ENCODE results near the gene TTLL11. TPM values are rescaled to one million over a fixed set of nuclear protein-coding genes. Genes with fewer than 3 reads are reported as not detected.

Gene TTLL11
- total RNA-seq, 6 donors from 2014 or later = 6.8 to 18.9 (median 12.9) TPM

DNA sequence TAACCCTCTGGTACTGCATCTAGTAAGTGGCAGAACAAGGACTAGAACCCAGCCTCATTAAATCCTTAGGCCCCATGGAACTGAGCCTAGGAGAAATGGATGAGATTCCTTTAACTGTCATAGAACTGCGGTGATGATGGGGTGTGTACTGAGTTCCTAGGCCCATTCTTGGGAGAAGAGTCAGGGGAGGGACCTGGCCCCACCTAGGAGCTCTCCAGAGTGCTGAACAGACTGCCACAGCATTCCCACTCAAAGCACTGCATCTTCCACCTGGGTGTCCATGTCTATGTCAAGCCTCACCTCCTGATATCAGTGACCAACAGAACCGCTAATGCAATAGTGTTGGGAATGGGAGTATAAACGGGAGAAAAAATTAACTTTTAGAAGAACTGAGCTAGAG lies 36.6 kb downstream of the TTLL11 start:
- ATAC-seq (ENCODE audit: low FRiP score in 2 of 2) (no peak), DNase-seq (no peak)
- TF ChIP-seq POLR2AphosphoS5 (IDR thresholded peaks at IDR 0.05) = no peak
- no peak for TF ChIP-seq POLR2A (IDR thresholded peaks at IDR 0.05)
- no peak for TF ChIP-seq EP300 (IDR thresholded peaks at IDR 0.05)
- no peak for TF ChIP-seq CTCF (IDR thresholded peaks at IDR 0.05)
- Histone ChIP-seq H3K4me1 (no peaks in the 10 kb centered on the region), H3K36me3 (no peaks in the 10 kb centered on the region), H3K27ac (no peak overlapping the region), H3K27me3 (no peaks in the 10 kb centered on the region), H3K9me3 (no peaks in the 10 kb centered on the region), H3K4me3 (no peak overlapping the region)
- WGBS, 2 donors = 82 to 85% methylated on average over 3 of the region's 3 CpGs

DNA sequence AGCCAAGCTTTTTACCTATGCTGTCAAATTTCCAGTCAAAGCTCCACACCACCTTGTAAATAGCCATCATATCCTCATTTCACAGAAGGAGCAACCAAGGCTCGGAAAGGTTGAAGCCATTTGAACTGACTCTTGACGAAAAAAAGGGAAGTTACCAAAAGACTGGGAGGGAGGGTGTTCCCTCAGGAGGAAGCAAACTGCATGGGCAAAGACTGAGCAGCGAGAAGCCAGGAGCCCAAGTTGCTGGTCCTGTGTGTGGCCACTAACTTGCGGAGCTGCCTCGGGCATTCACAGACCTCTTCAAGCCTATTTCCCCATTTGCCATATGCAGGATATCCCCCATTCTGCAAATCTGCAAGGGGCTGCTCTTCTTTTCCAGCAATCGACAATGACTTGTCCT lies 37.4 kb downstream of the TTLL11 start:
- ATAC-seq (ENCODE audit: low FRiP score in 2 of 2) (no peak), DNase-seq (no peak)
- H3K4me3 ChIP-seq = no peak overlapping the region
- no peaks in the 10 kb centered on the region for H3K9me3 ChIP-seq
- no peak overlapping the region for H3K27ac ChIP-seq
- no peaks in the 10 kb centered on the region for H3K27me3 ChIP-seq
- H3K36me3 ChIP-seq = no peaks in the 10 kb centered on the region
- H3K4me1 ChIP-seq = no peaks in the 10 kb centered on the region
- TF ChIP-seq POLR2AphosphoS5 (IDR thresholded peaks at IDR 0.05) = no peak
- no peak for TF ChIP-seq POLR2A (IDR thresholded peaks at IDR 0.05)
- TF ChIP-seq CTCF (IDR thresholded peaks at IDR 0.05) = no peak
- no peak for TF ChIP-seq EP300 (IDR thresholded peaks at IDR 0.05)
- 69 to 86% methylated on average over 6 of the region's 6 CpGs for WGBS, 2 donors

DNA sequence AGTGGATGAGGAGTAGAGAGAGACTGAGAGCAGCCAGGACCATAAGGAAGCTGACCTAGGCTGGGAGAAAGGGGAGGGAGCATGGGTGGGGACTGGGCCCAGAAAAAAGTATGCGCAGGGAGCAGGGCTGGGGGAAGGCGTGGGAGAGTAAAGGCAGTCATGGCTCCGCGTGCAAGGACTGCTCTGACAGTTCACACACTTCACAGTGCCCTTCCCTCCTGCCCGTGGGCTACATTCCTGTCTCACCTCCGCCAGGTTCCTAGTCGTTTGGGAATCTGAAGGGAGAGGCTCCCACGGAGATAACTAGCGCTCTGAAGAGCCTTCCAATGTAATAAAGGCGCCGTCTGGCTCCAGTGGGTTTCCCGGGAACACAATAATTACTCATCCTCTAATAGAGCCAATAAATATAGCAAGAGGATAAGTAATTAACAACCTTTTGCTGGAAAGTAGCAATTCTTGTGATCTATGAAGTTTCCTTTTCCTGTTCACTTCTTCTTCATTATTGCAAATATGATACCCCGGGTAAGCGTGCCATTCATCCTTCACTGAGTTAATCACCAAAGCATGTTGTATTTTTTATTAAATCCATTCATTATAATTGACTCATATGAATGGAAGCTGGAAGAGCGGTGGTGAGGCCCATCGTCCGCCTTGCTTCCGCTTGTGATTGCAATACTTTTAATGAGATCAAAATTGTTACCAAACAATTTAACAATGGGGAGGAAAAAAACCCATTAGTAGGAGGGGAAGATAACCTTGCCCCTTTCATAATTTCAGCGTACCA lies 39.3 kb downstream of the TTLL11 start:
- 87 to 89% methylated on average over 19 of the region's 19 CpGs for WGBS, 2 donors
- H3K9me3 ChIP-seq = no peaks in the 10 kb centered on the region
- no peak for ATAC-seq (ENCODE audit: low FRiP score in 2 of 2)
- H3K27ac ChIP-seq = no peak overlapping the region
- H3K27me3 ChIP-seq = no peaks in the 10 kb centered on the region
- H3K36me3 ChIP-seq = no peaks in the 10 kb centered on the region
- DNase-seq = no peak
- no peak overlapping the region for H3K4me3 ChIP-seq
- H3K4me1 ChIP-seq = no peaks in the 10 kb centered on the region
- TF ChIP-seq POLR2AphosphoS5 (IDR thresholded peaks at IDR 0.05) (no peak), EP300 (IDR thresholded peaks at IDR 0.05) (no peak), POLR2A (IDR thresholded peaks at IDR 0.05) (no peak), CTCF (IDR thresholded peaks at IDR 0.05) (no peak)

GRCh38 chr9:122053064-122053463 lies 40.0 kb downstream of the TTLL11 start:
- Histone ChIP-seq H3K27ac (no peak overlapping the region), H3K4me1 (no peaks in the 10 kb centered on the region), H3K9me3 (no peaks in the 10 kb centered on the region), H3K36me3 (no peaks in the 10 kb centered on the region), H3K4me3 (no peak overlapping the region), H3K27me3 (no peaks in the 10 kb centered on the region)
- no peak for TF ChIP-seq CTCF (IDR thresholded peaks at IDR 0.05)
- TF ChIP-seq POLR2AphosphoS5 (IDR thresholded peaks at IDR 0.05) = no peak
- TF ChIP-seq EP300 (IDR thresholded peaks at IDR 0.05) = no peak
- TF ChIP-seq POLR2A (IDR thresholded peaks at IDR 0.05) = no peak
- ATAC-seq (ENCODE audit: low FRiP score in 2 of 2) = peak in 1 of 2 donors; percentile 12
- 84 to 88% methylated on average over 10 of the region's 10 CpGs for WGBS, 2 donors
- DNase-seq = no peak

Measured in upper lobe of left lung (tissue), 6 donors.